GM10248 (cell line): ENCODE measurements around the gene LRCH1.

Experiments
- CTCF ChIA-PET: fragments of 300-600 bp; sonication (Branson Sonifier 250); formaldehyde crosslinking; extraction: SDS; loops from one replicate; lab custom pipeline; 2021; ENCODE audit warnings: antibody characterized with exemption; lab: Yijun Ruan, JAX
- POLR2A ChIA-PET: fragments of 350-650 bp; sonication (Branson Sonifier 250); formaldehyde crosslinking; extraction: SDS; loops from one replicate; lab custom pipeline; 2020; ENCODE audit warnings: antibody characterized with exemption; lab: Yijun Ruan, JAX
- DNase-seq: peaks from one replicate; pipeline ENCODE4 v3.0.0; 2012; ENCODE audit errors: extremely low spot score
- CTCF ChIP-seq: IDR thresholded peaks from 2 replicates; pipeline ENCODE4 v1.5.1; 2012; ENCODE audit warnings: mild to moderate bottlenecking, low read depth; ENCODE audit errors: extremely low read depth, missing control alignments, control extremely low read depth

The LRCH1 gene

GRCh38 chr13:46633416-46633815 is 80.4 kb downstream of the LRCH1 start:
- no peak for DNase-seq
- no peak for TF ChIP-seq CTCF
- ChIA-PET CTCF (interaction anchor here (1.3 kb wide), 1 partner anchor 9 kb away, joined by 3 read pairs; no protein-coding TSS in a partner anchor), POLR2A (no interaction called here)

- no peak for TF ChIP-seq CTCF
- POLR2A ChIA-PET = no interaction called here
- CTCF ChIA-PET = interaction anchor here (0.8 kb wide), 1 partner anchor 21 kb away, joined by 3 read pairs; no protein-coding TSS in a partner anchor
- no peak for DNase-seq
Observed at GRCh38 chr13:46636451-46636850, 83.5 kb downstream of the LRCH1 start.

GRCh38 chr13:46637213-46637612 is 84.2 kb downstream of the LRCH1 start:
- ChIA-PET CTCF (interaction anchor here (0.9 to 1.2 kb wide), 4 partner anchors 22 to 88 kb away, joined by 3 read pairs; no protein-coding TSS in a partner anchor), POLR2A (no interaction called here)
- TF ChIP-seq CTCF = no peak
- no peak for DNase-seq

GRCh38 chr13:46638262-46638661 is 85.3 kb downstream of the LRCH1 start:
- ChIA-PET POLR2A (no interaction called here), CTCF (interaction anchor here (0.8 to 2.2 kb wide), 6 partner anchors 11 to 87 kb away, joined by 3 to 6 read pairs (median 3); no protein-coding TSS in a partner anchor)
- no peak for TF ChIP-seq CTCF
- DNase-seq = no peak

GRCh38 chr13:46639033-46639981 is 86.3 kb downstream of the LRCH1 start:
- POLR2A ChIA-PET = interaction anchor here (1.0 kb wide), 1 partner anchor 86 kb away, joined by 3 read pairs; the partner anchor contains the start of gene LRCH1
- DNase-seq = peak; percentile 57
- TF ChIP-seq CTCF = no peak
- CTCF ChIA-PET = interaction anchor here (0.8 to 2.4 kb wide), 11 partner anchors 9 to 82 kb away, joined by 3 to 8 read pairs (median 4); no protein-coding TSS in a partner anchor

GRCh38 chr13:46640843-46641242 is 87.9 kb downstream of the LRCH1 start:
- ChIA-PET CTCF (interaction anchor here (1.1 to 5.3 kb wide), 6 partner anchors 10 to 46 kb away, joined by 4 to 24 read pairs (median 4); no protein-coding TSS in a partner anchor), POLR2A (no interaction called here)
- TF ChIP-seq CTCF = no peak
- no peak for DNase-seq
